H9 (cell line): ENCODE data around the gene LCE3D. TPM values are rescaled to one million over a fixed set of nuclear protein-coding genes. Genes with fewer than 3 reads are reported as not detected.

Source experiments
- DNase-seq: peaks from one replicate; pipeline ENCODE4 v3.0.0-alpha.2; 2017
- H2AFZ ChIP-seq: one replicate; pipeline ENCODE4 v1.6.1; 2013; ENCODE audit warnings: mild to moderate bottlenecking, low read length, control low read depth, moderate library complexity
- H2AK5ac ChIP-seq: 2 replicates; pipeline ENCODE4 v1.6.1; 2013; ENCODE audit warnings: low read length, control low read depth, mixed read lengths; ENCODE audit not compliant: insufficient read length
- H2BK120ac ChIP-seq: one replicate; pipeline ENCODE4 v1.6.1; 2013; ENCODE audit warnings: low read depth, mild to moderate bottlenecking, low read length, control low read depth, inconsistent platforms; ENCODE audit not compliant: poor library complexity, severe bottlenecking
- H2BK12ac ChIP-seq: 2 replicates; pipeline ENCODE4 v1.6.1; 2013; ENCODE audit warnings: low read length, control low read depth, mixed read lengths, low read depth; ENCODE audit not compliant: insufficient read length
- H2BK15ac ChIP-seq: 2 replicates; pipeline ENCODE4 v1.6.1; 2013; ENCODE audit warnings: low read depth, low read length, control low read depth
- H2BK20ac ChIP-seq: one replicate; pipeline ENCODE4 v1.6.1; 2013; ENCODE audit warnings: low read depth, mild to moderate bottlenecking, low read length, control low read depth, inconsistent platforms; ENCODE audit not compliant: poor library complexity, severe bottlenecking
- H2BK5ac ChIP-seq: 2 replicates; pipeline ENCODE4 v1.6.1; 2013; ENCODE audit warnings: low read length, control low read depth, mixed read lengths; ENCODE audit not compliant: insufficient read length
- H3K14ac ChIP-seq: 2 replicates; pipeline ENCODE4 v1.6.1; 2013; ENCODE audit warnings: low read length, control low read depth; ENCODE audit not compliant: insufficient read depth
- H3K18ac ChIP-seq: 2 replicates; pipeline ENCODE4 v1.6.1; 2013; ENCODE audit warnings: low read depth, mild to moderate bottlenecking, mixed read lengths, low read length, control low read depth; ENCODE audit not compliant: insufficient read length
- H3K23ac ChIP-seq: 2 replicates; pipeline ENCODE4 v1.6.1; 2013; ENCODE audit warnings: low read length, control low read depth, mixed read lengths, low read depth; ENCODE audit not compliant: insufficient read length
- H3K23me2 ChIP-seq: 2 replicates; pipeline ENCODE4 v1.6.1; 2013; ENCODE audit warnings: low read depth, mild to moderate bottlenecking, mixed read lengths, low read length, control low read depth; ENCODE audit not compliant: insufficient read length, poor library complexity, severe bottlenecking
- H3K27ac ChIP-seq: 2 replicates; pipeline ENCODE4 v1.5.1; 2013; ENCODE audit warnings: low read length, control low read depth, mixed read lengths, low read depth; ENCODE audit not compliant: insufficient read length
- H3K27me3 ChIP-seq: 2 replicates; pipeline ENCODE4 v1.6.1; 2013; ENCODE audit warnings: low read length, control low read depth, inconsistent platforms; ENCODE audit not compliant: insufficient read depth
- H3K4ac ChIP-seq: 2 replicates; pipeline ENCODE4 v1.6.1; 2013; ENCODE audit warnings: low read depth, mild to moderate bottlenecking, control low read depth, inconsistent platforms, low read length, moderate library complexity
- H3K4me1 ChIP-seq: 2 replicates; pipeline ENCODE4 v1.6.1; 2013; ENCODE audit warnings: low read length, control low read depth, inconsistent platforms; ENCODE audit not compliant: insufficient read depth
- H3K4me2 ChIP-seq: 2 replicates; pipeline ENCODE4 v1.6.1; 2013; ENCODE audit warnings: low read length, control low read depth, mixed read lengths; ENCODE audit not compliant: insufficient read length, insufficient read depth
- H3K56ac ChIP-seq: 2 replicates; pipeline ENCODE4 v1.6.1; 2013; ENCODE audit warnings: low read depth, mild to moderate bottlenecking, mixed read lengths, low read length, control low read depth; ENCODE audit not compliant: insufficient read length
- H3K79me1 ChIP-seq: 2 replicates; pipeline ENCODE4 v1.6.1; 2013; ENCODE audit warnings: low read depth, mild to moderate bottlenecking, moderate library complexity, low read length, control low read depth, inconsistent platforms; ENCODE audit not compliant: insufficient read depth, poor library complexity, severe bottlenecking
- H3K79me2 ChIP-seq: 2 replicates; pipeline ENCODE4 v1.6.1; 2013; ENCODE audit warnings: low read length, control low read depth, inconsistent platforms; ENCODE audit not compliant: insufficient read depth
- H3K9ac ChIP-seq: 2 replicates; pipeline ENCODE4 v1.6.1; 2013; ENCODE audit warnings: low read length, control low read depth, mixed read lengths; ENCODE audit not compliant: insufficient read length; ENCODE audit errors: extremely low read depth
- H3K9me3 ChIP-seq: one replicate; pipeline ENCODE4 v1.6.1; 2013; ENCODE audit warnings: low read depth, low read length, inconsistent platforms; ENCODE audit not compliant: control insufficient read depth
- H3T11ph ChIP-seq: one replicate; pipeline ENCODE4 v1.6.1; 2013; ENCODE audit warnings: mild to moderate bottlenecking, low read length, control low read depth, inconsistent platforms
- H4K20me1 ChIP-seq: one replicate; pipeline ENCODE4 v1.6.1; 2013; ENCODE audit not compliant: control insufficient read depth, insufficient read length, insufficient read depth
- H4K5ac ChIP-seq: 2 replicates; pipeline ENCODE4 v1.6.1; 2013; ENCODE audit warnings: low read depth, mild to moderate bottlenecking, mixed read lengths, low read length, control low read depth; ENCODE audit not compliant: insufficient read length
- H4K8ac ChIP-seq: replicated peaks from 2 replicates; pipeline ENCODE4 v1.6.1; 2013; ENCODE audit warnings: low read length, control low read depth, mixed read lengths, low read depth; ENCODE audit not compliant: insufficient read length
- H4K91ac ChIP-seq: 2 replicates; pipeline ENCODE4 v1.6.1; 2013; ENCODE audit warnings: low read depth, mild to moderate bottlenecking, moderate library complexity, mixed read lengths, low read length, control low read depth; ENCODE audit not compliant: insufficient read length
- H3K27ac Mint-ChIP-seq, 3 experiments: 2 replicates in 2 of 3; 3 replicates in 1 of 3; pipeline ENCODE4 v1.8.0; 2020 to 2021; ENCODE audit warnings: mixed read lengths in 3 of 3, mild to moderate bottlenecking in 1 of 3, moderate library complexity in 1 of 3
- H3K27me3 Mint-ChIP-seq: 2 replicates; pipeline ENCODE4 v1.8.0; 2021; ENCODE audit warnings: low read depth, mild to moderate bottlenecking, moderate library complexity, mixed read lengths
- H3K36me3 Mint-ChIP-seq, 3 experiments: 2 replicates in 2 of 3; 3 replicates in 1 of 3; pipeline ENCODE4 v1.8.0; 2020 to 2021; ENCODE audit warnings: low read depth in 3 of 3, mixed read lengths in 3 of 3; ENCODE audit not compliant: insufficient read depth in 1 of 3
- H3K4me1 Mint-ChIP-seq, 2 experiments: 2 replicates each; pipeline ENCODE4 v1.8.0; 2020; ENCODE audit warnings: mixed read lengths in 2 of 2
- H3K4me3 Mint-ChIP-seq, 2 experiments: 2 replicates in 1 of 2; 3 replicates in 1 of 2; pipeline ENCODE4 v1.8.0; 2020 to 2021; ENCODE audit warnings: mild to moderate bottlenecking in 2 of 2, mixed read lengths in 2 of 2, moderate library complexity in 1 of 2
- H3K9me3 Mint-ChIP-seq, 2 experiments: 2 replicates in 1 of 2; 3 replicates in 1 of 2; pipeline ENCODE4 v1.8.0; 2020; ENCODE audit warnings: mild to moderate bottlenecking in 2 of 2, mixed read lengths in 2 of 2, moderate library complexity in 1 of 2
- WGBS: extraction: QIAGEN DNeasy Blood & Tissue Kit; methylation state at CpG from one replicate; pipeline ENCODE4 v1.1.7; 2013; ENCODE audit warnings: missing lambda C conversion rate, low lambda C conversion rate, mixed read lengths; ENCODE audit not compliant: insufficient read length; ENCODE audit errors: extremely low coverage; 5-methylcytosine and 5-hydroxymethylcytosine counted together
- total RNA-seq: library from RNA; stranded (reverse); gene quantifications from 2 replicates; pipeline ENCODE4 v1.2.1, GENCODE V29; 2021
- TF ChIP-seq, protein P1 (sequence below): fragments of 200-600 bp; sonication (generic); conservative IDR thresholded peaks from 3 replicates; pipeline ENCODE4 v1.8.0; 2021; ENCODE audit warnings: antibody characterized with exemption, mild to moderate bottlenecking

The LCE3D gene
- total RNA-seq, 1 experiment from 2014 or later = not detected

DNA sequence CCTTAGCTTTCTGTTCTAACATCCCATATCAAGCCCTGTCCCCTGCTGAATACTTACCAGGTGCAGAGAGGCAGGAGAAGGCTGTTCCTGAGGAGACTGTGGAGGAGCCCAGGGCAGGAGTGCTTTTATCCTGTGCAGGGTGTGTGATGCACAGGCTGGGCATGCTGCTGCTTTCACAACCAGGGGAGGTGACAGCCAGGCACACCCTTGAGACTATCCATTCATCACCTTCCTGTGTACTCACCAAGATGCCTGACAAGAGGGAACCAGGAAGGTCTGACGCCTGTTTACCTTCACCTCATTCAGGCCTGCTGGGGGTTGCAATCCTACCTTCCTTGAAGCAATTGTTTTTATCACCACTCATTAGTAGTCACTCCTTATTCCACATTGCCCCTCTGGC, 13.6 kb downstream of the LCE3D start, which contains the start of gene LCE3E:
Gene LCE3E (minus strand): TSS at position 100 of the 400 bp plus-strand sequence. CDS start 572 bp downstream, outside the sequence.
- H4K20me1 ChIP-seq = no peaks in the 10 kb centered on the region
- H2BK5ac ChIP-seq = no peak within 1 kb of the TSS
- H2AFZ ChIP-seq = no peak within 1 kb of the TSS
- WGBS = no CpG with 5 or more reads among the region's 1 CpG
- H3K27ac Mint-ChIP-seq = no peak within 1 kb of the TSS
- no peak within 1 kb of the TSS for H3K4me3 Mint-ChIP-seq
- no peak within 1 kb of the TSS for H3K4ac ChIP-seq
- no peak for DNase-seq
- H3K23ac ChIP-seq = no peak within 1 kb of the TSS
- H3K18ac ChIP-seq = no peak within 1 kb of the TSS
- H2BK120ac ChIP-seq = no peak within 1 kb of the TSS
- no peak within 1 kb of the TSS for H3K27ac ChIP-seq
- H3K14ac ChIP-seq = no peak within 1 kb of the TSS
- H2AK5ac ChIP-seq = no peak within 1 kb of the TSS
- H4K8ac ChIP-seq = no peak within 1 kb of the TSS
- H3K4me1 ChIP-seq = no peaks in the 10 kb centered on the region
- H3K79me2 ChIP-seq = no peaks in the 10 kb centered on the region
- peaks cover 10 to 42% (median 21%) of the 10 kb centered on the region in 3 experiments; a peak in 6 of 7 replicates for H3K36me3 Mint-ChIP-seq
- H3K27me3 Mint-ChIP-seq = no peaks in the 10 kb centered on the region; the same call in 1 of the 2 replicates
- TF ChIP-seq, protein P1, sequence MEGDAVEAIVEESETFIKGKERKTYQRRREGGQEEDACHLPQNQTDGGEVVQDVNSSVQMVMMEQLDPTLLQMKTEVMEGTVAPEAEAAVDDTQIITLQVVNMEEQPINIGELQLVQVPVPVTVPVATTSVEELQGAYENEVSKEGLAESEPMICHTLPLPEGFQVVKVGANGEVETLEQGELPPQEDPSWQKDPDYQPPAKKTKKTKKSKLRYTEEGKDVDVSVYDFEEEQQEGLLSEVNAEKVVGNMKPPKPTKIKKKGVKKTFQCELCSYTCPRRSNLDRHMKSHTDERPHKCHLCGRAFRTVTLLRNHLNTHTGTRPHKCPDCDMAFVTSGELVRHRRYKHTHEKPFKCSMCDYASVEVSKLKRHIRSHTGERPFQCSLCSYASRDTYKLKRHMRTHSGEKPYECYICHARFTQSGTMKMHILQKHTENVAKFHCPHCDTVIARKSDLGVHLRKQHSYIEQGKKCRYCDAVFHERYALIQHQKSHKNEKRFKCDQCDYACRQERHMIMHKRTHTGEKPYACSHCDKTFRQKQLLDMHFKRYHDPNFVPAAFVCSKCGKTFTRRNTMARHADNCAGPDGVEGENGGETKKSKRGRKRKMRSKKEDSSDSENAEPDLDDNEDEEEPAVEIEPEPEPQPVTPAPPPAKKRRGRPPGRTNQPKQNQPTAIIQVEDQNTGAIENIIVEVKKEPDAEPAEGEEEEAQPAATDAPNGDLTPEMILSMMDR = no peak
- peaks cover 96 to 100% of the 10 kb centered on the region in 2 experiments for H3K9me3 Mint-ChIP-seq
- no peaks in the 10 kb centered on the region for H3K79me1 ChIP-seq
- H3K4me1 Mint-ChIP-seq = no peaks in the 10 kb centered on the region
- H2BK15ac ChIP-seq = no peak within 1 kb of the TSS
- no peak within 1 kb of the TSS for H2BK12ac ChIP-seq
- H3K9me3 ChIP-seq = peaks cover 74% of the 10 kb centered on the region
- H3K23me2 ChIP-seq = no peaks in the 10 kb centered on the region
- H2BK20ac ChIP-seq = no peak within 1 kb of the TSS
- H3K4me2 ChIP-seq = no peak within 1 kb of the TSS
- no peaks in the 10 kb centered on the region for H3K27me3 ChIP-seq
- H3K56ac ChIP-seq = no peak within 1 kb of the TSS
- no peak within 1 kb of the TSS for H3T11ph ChIP-seq
- H4K91ac ChIP-seq = no peak within 1 kb of the TSS
- H3K9ac ChIP-seq = no peak within 1 kb of the TSS
- H4K5ac ChIP-seq = no peak within 1 kb of the TSS
